PC-9 (cell line): ENCODE data around the gene CLMN.

Experiments used
- CTCF ChIP-seq: fragments of 200-600 bp; sonication (generic); conservative IDR thresholded peaks from 2 replicates; pipeline ENCODE4 v1.6.1; 2017; ENCODE audit warnings: mixed run types, antibody characterized with exemption, mild to moderate bottlenecking, moderate library complexity
- EZH2 ChIP-seq: fragments of 200-600 bp; sonication (generic); IDR thresholded peaks from 2 replicates; pipeline ENCODE4 v1.8.0; 2017; ENCODE audit warnings: antibody characterized with exemption, low read depth

GRCh38 chr14:95316821-95317220, 2.9 kb downstream of the CLMN start:
- TF ChIP-seq CTCF (no peak), EZH2 (no peak)
